HG02852 (cell line): ENCODE data around the gene DNASE1.

Experiments
- ATAC-seq: cut with Tn5 transposase; IDR thresholded peaks from one replicate; pipeline ENCODE4 v1.9.1; 2021; ENCODE audit warnings: mild to moderate bottlenecking, moderate library complexity; ENCODE audit not compliant: unreplicated experiment

The DNASE1 gene

GRCh38 chr16:3661922-3662321 is 7.4 kb downstream of the DNASE1 start:
- ATAC-seq: no peak

- ATAC-seq: no peak
These were observed 8.1 kb downstream of the DNASE1 start for GRCh38 chr16:3662601-3663000.

- no peak for ATAC-seq
These were observed 9.9 kb downstream of the DNASE1 start for GRCh38 chr16:3664187-3664896.

GRCh38 chr16:3665508-3665907 is 11.0 kb downstream of the DNASE1 start:
- no peak for ATAC-seq

- no peak for ATAC-seq
These were observed 14.1 kb downstream of the DNASE1 start for GRCh38 chr16:3668626-3669025.

- ATAC-seq: no peak
These were observed 14.6 kb downstream of the DNASE1 start for GRCh38 chr16:3669082-3669481.

GRCh38 chr16:3670711-3671110 is 16.2 kb downstream of the DNASE1 start:
- no peak for ATAC-seq

- ATAC-seq: no peak
These were observed 16.9 kb downstream of the DNASE1 start for GRCh38 chr16:3671424-3671823.

- no peak for ATAC-seq
These were observed 18.1 kb downstream of the DNASE1 start for GRCh38 chr16:3672571-3673041.

GRCh38 chr16:3673201-3673600 is 18.7 kb downstream of the DNASE1 start:
- no peak for ATAC-seq

- ATAC-seq: no peak
These were observed 19.3 kb downstream of the DNASE1 start for GRCh38 chr16:3673676-3674377.

GRCh38 chr16:3674513-3675295 is 20.2 kb downstream of the DNASE1 start:
- ATAC-seq: no peak

- ATAC-seq: no peak
These were observed 21.2 kb downstream of the DNASE1 start for GRCh38 chr16:3675601-3676130.

- ATAC-seq: no peak
These were observed 23.5 kb downstream of the DNASE1 start for GRCh38 chr16:3677994-3678393.

GRCh38 chr16:3681206-3681605 is 26.7 kb downstream of the DNASE1 start:
- no peak for ATAC-seq

- ATAC-seq: no peak
These were observed 32.5 kb downstream of the DNASE1 start for GRCh38 chr16:3687021-3687420.

GRCh38 chr16:3687792-3688191 is 33.3 kb downstream of the DNASE1 start:
- ATAC-seq: no peak

GRCh38 chr16:3689731-3690130 is 35.2 kb downstream of the DNASE1 start:
- no peak for ATAC-seq

GRCh38 chr16:3690470-3690928 is 36.0 kb downstream of the DNASE1 start:
- ATAC-seq: peak; percentile 61

- no peak for ATAC-seq
These were observed 36.7 kb downstream of the DNASE1 start for GRCh38 chr16:3690980-3691720.

GRCh38 chr16:3691761-3692160 is 37.3 kb downstream of the DNASE1 start:
- no peak for ATAC-seq
